AG20443 (cell line): ENCODE results near the gene SELPLG.
A peak's percentile ranks its signal among the peaks of the same experiment; 100 is the strongest.
"Not testable (repeated sequence)": the region's sequence is repeated elsewhere in the genome, so short reads cannot be mapped to it uniquely, and the experiment has no call there.

Source experiments
- DNase-seq: peaks from one replicate; pipeline ENCODE4 v3.0.0; 2012; ENCODE audit warnings: low spot score, mixed read lengths

Gene SELPLG

DNA sequence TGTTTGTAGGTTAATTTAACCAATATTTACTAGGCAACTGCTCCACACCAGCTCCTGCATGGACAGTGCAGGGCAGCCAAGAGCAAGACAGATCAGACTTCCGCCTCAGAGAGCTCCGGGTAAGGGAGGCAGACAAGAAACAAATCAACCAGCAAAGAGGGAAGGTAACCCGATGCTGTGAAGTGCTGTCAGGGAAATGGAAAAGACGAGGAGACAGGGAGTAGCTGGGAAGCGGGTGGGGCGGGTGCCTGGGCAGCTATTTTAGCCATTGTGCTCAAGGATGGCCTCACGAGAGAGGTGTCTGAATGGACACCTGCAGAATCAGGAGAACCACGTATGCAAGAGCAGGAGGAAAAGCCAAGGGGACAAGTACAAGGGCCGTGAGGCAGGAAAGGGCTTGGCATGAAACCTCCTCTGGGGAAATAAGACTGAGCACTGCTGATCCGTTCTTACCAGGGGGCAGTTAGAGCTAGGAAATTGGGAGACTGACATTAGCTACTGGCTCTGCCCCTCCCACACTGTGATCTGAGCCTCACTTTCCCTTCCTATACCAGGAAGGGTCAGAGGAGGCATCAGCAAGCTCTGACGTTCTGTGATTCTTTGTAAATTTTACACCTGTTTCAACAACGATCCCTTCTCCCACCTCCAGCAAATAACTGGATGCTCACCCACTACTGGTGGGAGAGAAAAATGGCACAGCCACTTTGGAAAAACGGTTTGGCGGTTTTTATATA is 29.3 kb downstream of the SELPLG start:
- no peak for DNase-seq

DNA sequence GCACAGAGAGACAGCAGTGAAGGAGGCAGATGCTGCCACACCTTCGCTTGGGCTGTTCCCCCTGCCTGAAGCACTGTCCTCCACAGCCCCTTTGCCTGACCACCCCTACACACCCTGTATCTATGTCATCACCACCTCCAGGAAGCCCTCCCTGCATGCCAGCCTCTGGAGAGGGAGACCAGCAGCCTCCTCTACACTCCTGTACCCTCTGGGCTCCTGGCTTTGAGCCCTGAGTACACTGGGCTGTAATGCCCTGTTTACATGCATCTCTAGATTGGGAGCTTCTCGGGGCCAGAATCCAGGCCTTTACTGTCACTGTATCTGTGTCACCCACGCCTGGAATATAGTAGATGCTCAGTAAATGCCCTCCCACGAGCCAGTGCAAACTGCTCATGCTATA is 30.0 kb downstream of the SELPLG start:
- DNase-seq, result no peak

DNA sequence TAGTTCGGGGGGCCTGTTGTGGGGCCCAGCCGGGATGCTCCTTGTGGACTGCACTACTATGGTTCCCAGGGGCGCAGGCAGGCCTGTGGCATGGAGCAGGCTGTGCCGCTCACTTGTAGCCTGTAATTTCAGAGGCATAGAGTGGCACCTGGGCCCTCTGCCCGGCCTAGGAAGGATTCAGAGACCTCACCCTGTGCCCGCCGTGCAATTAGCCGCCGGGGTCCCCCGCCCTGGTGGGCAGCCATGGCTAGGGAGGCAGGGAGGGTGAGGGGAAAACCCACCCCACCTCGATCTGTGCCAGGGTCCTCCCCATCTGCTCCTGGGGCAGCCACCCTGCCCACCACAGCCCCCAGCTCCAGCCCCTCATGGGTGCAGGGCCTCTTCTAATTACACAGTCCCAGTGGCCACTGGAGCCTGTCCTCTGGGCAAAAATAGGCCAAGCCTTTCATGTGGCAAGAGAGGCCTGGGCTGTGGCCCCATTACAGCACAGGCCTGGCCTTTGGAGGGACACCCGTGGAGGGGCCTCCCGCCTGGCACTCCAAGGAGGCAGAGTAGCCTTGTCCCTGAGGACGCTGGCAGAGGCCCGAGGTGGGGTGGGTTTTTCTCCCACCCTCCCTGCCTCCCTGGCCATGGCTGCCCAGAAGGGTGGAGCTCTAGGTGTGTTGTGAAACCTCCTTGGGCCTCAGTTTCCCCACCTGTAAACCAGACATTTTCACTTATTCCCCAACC is 30.6 kb downstream of the SELPLG start:
- DNase-seq, result no peak

DNA sequence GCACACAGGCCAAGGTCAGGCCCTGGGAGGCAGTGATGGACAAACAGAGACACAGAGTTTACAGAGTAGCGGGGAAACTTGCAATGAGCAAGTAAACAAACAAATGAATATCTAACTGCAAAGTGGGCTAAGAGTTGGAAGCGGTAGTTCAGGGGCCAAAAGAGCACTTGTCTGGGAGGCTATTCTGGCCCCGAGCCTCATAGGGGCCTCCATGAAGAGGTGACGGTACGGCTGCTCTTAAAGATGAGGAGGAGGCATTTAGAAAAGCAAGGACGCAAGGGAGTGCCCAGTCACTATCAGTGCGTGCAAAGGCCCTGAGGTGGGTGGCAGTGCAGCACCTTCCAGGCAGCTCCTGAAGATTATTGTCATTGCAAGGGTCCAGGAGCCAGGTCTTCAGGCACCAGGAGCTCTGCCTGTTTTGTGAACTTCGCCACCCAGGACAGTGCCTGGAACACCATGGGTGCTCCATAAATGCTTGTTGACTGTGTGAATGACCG is 31.4 kb downstream of the SELPLG start:
- no peak for DNase-seq

DNA sequence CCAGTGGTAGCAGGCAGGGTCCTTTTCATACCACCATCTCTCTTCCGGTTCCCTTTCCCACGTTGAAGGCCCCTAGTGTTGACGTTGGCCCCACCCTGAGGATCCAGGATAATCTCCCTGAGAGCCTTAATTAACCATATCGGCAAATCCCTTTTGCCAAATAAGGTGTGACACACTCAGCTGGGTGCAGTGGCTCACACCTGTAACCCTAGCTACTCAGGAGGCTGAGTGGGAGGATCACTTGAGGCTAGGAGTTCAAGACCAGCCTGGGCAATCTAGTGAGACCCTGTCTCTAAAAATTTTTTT is 33.0 kb downstream of the SELPLG start:
- DNase-seq, result no peak

DNA sequence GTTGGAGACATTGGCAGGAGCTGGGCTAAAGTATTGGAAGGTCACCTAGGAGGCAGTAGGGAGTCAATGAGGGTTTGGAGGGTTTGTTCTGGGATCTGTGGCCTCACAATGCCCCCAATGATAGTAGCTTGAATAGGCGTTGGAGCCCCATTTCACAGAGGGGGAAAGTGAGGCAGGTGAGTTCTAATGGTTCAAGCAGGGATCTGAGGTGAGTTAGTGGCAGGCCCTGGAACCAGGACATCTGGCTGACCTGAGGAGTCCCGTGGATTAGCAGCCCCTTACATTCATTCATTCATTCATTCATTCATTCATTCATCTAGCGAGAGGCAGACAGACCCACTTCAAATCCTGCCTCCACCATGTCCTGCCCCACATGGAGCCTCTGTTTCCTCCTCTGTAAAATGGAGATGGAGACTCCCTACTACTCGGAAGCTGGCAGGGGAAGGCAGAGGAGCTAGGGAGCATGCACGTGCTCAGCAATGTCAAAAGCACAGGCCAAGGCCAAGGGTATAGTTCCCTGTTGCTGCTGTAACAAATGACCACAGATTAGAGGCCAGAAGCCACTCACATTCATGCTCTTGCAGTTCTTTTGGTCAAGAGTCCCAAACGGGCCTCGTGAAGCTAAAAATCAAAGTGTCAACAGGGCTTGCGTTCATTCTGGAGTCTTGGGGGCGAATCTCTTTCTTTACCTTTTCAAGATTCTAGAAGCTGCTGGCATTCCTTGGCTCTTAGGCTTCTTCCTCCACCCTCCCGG is 33.6 kb downstream of the SELPLG start:
- DNase-seq, result no peak

DNA sequence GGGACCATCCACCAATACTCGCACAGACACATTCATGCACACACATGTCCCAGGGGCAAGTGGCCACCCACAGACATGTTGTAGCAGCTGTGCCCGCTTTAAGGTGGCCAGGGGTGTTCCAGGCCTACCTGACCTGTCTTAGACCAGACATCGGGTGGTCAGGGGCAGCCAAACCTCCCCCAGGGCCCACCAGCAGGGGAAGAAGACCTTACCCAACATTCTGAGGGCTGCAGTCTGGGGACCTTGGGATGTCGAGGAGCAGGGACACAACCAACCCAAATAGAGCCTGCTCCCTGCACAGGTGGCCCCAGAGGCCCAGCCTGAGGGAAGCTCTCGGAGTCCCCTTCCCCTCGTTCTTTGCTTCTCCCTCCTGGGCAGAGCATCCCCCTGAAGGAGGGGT is 34.2 kb downstream of the SELPLG start:
- no peak for DNase-seq

DNA sequence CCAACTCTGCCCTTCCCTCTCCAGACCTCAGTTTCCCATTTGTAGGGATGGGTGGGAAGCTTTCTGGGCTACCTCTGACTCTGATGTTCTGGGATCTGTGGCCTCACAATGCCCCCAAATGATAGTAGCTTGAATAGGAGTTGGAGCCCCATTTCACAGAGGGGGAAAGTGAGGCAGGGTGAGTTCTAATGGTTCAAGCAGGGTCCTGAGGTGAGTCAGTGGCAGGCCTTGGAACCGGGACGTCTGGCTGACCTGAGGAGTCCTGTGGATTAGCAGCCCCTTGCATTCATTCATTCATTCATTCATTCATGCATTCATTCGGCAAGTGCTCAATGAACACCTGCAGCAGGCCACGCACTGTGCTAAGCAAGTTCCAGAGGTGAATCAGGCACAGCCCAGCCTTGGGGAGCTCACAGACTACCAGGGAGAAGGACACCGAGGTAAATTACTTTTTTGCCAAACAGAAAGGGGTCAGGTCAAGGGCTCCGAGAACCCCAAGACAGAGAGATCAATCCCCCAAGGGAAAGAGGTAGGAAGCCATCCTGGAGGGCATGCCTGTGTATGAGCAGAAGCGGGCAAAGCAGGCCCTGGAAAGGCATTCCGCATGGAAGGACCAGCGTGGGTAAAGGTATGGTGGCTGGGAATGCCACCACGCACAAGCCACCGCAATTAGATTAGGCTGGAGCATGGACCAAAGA is 35.0 kb downstream of the SELPLG start:
- no peak for DNase-seq

DNA sequence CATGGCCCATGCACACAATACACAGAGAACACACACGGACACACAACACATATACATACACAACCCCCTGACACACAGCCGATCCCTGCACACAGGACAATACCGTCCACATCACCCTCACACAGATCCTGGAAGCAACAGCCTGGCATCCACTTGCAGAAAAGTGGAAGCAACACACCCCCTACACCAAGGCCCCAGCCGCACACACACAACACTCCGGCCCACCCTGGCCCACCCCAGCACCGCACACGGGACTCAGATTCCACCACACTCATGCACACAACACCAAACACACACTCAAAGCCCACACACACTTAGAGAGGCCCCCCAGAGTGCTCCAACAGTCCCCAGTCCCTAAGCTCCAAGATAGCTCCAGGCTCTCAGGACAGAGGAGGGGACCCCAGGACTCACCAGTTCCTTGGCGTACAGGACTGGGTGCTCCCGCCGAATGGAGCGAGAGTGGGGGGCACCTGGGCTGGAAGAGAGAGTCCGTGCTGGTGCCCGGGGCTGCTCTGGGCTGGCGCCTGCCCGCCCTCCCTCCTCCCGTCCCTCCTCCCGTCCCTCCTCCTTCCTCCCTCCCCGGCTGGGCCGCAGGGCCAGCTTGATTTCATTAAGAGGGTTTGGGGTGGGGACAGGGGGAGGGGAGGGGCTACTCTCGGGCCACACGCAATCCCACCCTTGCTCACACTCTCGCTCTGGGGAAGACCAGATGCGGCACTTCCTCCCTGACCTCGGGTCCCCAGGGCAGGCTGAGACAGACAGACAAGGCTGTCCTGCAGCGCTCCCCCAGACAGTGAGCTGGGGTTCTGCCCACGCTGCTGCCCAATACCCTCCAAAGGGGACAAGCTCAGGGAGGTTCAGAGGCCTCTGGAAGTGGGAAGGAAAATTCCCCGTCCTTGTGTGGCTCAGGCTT is 35.9 kb downstream of the SELPLG start, which contains the start of gene TMEM119:
TSS of gene TMEM119 (minus strand) at position 526 of the 913 bp plus-strand sequence. CDS start 5,701 bp downstream, outside the sequence.
- DNase-seq, result peak; percentile 90

DNA sequence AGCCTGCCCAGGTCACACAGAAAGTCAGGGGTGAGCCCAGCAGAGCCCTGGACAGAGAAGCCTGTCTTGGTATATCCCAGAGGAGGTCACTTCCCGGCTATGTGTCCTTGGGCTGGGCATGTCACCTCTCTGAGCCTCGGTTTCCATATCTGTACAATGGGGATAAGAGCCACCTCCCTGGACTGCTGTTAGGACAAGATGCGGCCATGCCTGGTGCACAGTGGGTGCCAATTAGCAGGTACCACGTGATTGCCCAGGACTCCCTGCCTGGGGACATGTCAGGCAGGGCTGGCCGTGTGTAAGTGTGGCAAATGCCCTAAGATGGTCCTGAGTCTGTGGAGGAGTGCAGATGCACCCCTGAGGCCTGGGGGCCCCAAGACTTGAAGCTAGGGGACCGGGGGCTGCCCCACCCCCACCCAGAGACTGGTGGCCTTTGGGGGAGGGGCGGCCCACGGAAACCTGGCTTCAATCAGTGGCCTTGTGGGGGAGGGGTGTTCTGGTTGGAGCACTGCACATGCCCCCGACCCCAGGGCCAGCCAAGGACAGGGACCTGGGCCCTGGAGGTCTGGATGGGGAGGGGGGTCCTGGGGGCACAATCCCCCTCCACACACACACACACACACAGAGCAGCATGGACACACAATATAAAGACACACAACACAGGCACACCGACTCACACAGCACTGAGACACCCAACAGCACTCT is 36.7 kb downstream of the SELPLG start:
- peak; percentile 37 for DNase-seq

DNA sequence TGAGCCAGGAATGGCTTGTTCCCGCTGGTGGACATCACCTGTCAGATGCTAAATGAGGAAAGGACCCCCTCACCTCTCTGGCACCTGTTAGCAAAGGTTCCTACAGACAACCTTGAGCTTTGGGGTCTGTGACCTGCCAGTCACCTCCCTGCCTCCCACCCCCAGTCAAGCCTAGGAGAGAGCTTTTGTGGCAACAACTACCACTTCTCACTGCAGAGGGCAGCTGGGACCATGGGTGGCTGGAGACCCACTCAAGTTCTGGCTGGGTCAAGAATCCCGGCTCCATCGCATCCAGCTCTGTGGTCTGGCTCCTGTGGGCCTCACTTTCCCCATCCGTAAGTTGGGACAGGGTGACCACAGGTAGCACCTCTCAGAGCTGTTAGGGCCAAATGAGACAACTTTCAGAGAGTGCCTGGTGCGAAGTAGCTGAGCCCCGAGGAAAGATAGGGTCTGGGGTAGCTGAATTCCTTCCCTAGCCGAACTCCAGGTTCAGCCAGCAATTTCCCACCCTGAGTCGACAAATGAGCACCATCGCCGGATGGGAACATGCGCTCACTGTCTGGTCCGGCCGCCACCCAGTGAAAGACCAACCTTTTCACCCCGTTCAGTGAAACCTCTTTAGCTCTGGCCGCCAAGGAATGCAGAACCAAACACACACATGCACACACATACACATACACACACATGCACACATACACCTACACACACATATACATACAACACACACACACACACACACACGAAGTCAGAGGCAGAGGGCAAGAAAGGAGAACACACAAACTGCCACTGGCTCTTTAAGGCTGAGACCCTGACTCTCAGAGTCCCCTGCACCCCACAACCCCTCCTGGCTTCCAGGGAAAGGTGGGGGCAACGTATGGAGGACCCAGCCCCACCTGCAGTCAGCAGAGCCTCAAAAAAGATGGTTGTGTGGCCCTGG is 37.7 kb downstream of the SELPLG start:
- peak; percentile 40 for DNase-seq

DNA sequence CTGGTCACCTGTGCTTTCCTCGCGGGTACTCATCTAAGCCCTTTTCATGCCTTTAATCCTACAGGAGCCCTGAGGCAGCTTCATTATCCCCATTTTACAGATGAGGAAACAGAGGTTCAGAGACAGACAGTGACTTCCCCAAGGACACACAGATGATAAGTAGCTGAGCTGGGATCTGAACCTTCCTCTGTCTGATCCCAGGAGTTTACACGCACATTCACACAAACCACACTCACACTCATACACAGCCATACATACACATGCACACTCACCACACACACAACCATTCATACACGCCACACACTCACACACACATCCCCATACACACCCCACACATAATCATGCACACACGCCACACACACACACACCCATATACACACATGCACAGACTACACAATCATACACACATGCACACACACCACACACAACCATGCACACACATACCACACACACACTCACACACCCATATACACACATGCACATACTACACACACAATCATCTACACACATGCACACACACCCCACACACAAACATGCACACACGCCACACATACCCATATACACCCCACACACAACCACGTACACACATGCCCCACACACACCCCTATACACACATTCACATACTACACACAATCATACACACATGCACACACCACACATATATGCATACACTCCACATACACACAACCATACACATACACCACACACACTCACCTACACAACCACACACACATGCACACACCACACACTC is 38.6 kb downstream of the SELPLG start:
- no peak for DNase-seq

DNA sequence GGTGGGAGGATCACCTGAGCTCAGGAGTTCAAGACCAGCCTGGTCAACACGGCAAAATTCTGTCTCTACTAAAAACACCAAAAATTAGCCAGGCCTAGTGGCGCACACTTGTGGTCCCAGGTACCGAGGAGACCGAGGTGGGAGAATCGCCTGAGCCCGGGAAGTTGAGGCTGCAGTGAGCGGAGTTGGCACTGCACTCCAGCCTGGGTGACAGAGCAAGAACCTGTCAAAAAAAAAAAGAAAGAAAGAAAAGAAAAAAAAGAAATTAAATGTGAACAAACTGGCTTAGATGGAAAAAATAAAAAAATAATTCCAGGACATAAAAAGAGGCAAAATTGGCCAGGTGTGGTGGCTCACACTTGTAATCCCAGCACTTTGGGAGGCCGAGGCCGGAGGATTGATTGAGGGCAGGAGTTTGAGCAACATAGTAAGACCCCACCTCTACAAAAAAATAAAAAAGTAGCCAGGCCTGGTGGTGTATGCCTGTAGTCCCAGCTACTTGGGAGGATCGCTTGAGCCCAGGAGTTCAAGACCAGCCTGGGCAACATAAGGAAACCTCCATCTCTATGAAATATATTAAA is 39.3 kb downstream of the SELPLG start:
- DNase-seq, result no peak

DNA sequence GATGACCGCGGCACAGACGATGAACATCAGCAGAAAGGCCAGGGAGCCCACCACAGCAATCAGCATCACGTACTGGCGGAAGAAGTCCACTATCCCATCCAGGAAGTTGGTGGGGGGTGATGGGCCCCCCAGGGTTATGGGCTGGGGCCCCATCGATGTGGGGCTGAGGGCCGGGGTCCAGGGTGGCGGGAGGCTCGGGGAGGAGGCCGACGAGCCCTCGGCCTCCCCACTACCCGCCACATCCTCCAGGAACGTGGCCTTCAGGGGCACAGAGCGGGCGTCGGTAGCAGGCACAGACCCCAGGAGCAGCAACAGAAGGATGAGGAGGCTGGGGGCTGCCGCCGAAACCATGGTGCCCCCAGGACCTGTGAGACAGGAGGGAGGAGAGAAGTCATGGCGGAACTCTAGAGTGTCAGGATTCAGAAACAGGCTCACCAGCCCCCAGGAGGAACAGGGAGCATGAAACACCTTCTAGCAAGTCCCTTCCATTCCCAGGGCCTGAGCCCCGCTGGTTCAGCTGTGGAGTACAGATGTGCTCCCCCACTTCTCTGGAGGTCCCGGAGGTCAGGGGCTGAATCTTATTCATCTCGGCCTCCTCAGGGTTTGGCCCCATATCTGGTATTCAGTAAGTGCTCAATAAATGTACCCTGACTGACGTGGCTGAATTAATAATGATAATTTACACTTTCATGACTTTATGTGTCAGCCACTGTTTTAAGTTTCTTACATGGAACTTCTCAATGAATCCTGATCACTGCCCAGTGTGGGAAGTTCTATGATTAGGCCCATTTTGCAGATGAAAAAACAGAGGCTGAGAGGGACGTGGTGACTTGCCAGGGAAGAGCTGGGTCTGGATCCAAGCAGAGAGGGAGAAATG is 41.4 kb downstream of the SELPLG start:
- no peak for DNase-seq

DNA sequence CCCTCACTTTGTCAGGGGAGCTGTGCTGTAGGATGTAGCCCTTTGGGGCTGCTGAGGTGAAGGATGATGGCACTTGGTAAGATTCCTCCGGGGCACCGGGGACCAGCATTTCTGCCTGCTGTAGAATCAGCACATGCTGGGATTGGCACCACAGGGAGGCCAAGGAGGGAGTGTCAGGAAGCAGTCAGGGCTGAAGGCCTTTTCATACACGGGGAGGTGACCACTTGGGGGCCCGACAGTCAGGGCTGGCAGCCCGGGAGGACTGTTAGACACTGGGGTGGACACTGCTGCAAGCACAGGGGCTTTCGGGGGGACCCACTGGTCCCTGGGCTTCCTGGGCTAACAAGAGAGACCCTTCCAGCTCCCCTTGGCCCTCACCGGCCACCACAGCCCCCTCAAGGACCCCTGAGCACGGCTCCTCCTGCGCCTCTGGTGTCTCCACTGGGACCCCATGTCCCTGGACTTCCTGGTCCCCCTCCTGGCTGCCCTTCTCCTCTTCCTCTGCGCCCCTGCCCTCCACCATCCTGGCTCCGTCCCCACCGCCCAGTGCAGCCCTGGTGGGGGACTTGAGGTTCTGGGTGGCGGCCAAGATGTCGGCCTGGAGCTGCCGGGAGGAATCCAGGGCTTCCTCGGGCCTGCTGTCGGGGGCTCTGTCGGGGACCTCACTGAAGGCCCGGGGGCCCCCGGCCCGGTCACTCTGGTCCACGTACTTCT is 42.3 kb downstream of the SELPLG start:
- DNase-seq, result no peak

DNA sequence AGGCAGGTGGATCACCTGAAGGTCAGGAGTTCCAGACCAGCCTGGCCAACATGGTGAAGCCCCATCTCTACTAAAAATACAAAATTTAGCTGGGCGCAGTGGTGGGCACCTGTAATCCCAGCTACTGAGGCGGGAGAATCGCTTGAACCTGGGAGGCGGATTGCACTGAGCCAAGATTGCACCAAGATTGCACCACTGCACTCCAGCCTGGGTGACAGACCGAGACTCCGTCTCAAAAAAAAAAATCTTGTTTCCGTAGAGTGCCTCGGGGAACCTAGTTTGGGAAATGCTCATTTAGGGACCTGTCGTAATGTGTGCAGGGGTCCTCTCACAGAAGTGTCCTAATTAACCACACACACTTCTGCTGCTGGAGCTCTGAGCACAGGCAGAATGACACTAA is 43.2 kb downstream of the SELPLG start:
- not testable (repeated sequence) for DNase-seq

DNA sequence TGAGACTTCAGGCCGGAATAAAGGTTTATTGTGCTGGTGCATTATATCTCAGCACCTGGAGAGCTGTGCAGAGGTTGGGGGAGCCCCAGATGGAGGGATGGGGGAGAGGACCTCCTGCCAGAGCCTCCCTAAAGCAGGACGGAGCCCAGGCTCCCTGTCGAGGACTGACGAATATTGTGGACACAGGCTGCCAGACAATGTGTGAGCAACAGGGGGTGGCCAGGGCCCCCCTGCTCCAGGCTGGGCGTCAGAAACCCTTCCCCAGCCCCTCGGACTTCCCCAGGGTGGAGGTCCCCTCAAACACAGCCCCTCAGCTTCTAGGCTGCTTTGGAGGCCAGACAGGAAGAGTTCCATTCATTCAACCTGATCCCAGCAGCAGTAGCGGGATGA is 43.9 kb downstream of the SELPLG start:
- no peak for DNase-seq
